HG02970 (cell line): ENCODE measurements around the gene ARHGAP32.

ENCODE experiments used
- ATAC-seq: cut with Tn5 transposase; IDR thresholded peaks from one replicate; pipeline ENCODE4 v1.9.1; 2021; ENCODE audit warnings: mild to moderate bottlenecking, moderate library complexity, moderate number of reproducible peaks; ENCODE audit not compliant: unreplicated experiment, low FRiP score

The ARHGAP32 gene

DNA sequence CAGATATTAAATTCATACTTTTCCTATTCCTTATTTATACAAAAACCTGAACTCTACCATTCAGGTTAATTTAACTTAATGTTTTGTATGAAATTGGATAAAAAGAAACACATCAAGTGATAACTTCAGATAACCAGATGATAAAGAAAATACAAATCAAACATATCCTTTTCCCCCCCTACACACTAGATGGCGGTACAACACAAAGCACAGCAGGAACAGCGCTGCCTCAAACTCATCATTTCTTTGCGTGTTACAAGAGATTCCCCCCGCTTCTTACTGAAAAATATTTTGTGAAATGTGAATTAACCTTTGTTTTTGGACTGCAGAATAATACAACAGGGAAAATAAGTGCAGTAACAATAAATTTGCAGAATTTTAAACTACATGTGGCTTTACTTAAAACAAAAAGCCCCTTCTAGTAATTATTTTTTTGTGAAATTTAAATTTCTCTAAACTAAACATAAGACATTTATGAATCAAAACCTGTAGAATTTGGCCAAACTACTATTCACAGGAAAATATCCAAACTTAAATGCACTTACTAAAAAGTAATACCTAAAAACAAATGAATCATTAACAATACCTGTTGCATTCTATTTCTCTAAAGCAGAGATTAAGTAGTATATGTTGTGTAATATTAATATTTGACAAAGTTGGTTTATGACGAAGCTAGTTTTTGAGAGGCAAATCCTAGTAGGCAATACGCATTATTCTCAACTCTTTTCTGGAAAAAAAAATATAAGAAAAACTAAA is 74.4 kb downstream of the ARHGAP32 start:
- ATAC-seq: no peak

DNA sequence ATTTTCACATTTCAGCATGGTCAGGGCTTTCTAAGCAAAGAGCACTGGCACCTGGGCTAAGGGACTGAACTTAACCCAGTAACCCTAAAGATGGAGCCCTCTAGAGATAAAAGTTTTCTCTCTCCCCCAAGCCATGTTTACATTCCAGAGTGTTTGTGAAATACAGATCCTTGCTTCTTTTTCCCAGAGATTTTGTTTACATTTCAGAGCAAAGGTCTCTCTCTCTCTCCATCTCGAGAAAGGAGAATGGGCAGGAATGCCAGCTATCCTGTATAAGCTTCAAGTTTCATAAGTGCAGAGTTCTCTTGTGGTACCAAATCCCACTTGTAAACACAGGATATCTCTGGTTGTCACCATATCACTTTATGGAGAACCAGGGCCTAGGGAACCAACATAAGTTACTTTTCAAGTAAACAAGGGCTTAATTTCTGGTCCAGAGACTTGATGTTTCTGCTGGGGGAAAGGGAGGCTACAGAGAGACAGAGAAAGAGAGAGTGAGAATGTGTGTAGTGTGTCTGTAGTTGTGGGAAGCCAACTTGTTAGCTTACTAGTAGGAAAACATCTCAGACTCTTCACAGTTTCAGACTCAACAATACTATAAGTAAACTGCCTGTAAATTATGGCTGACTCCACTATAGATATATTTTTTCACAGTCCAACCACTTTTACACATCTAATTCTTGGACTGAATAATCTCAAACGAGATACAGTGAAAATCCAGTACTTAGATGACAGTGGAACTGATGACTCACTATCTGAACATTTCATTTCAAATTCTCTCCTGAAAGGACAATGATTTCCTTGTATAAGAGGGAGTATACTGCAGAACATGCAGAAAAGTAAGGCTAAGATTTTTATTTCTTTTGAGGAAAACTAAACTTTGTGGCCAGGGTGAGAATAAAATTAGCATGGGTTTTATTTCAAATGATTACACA is 76.2 kb downstream of the ARHGAP32 start:
- no peak for ATAC-seq

DNA sequence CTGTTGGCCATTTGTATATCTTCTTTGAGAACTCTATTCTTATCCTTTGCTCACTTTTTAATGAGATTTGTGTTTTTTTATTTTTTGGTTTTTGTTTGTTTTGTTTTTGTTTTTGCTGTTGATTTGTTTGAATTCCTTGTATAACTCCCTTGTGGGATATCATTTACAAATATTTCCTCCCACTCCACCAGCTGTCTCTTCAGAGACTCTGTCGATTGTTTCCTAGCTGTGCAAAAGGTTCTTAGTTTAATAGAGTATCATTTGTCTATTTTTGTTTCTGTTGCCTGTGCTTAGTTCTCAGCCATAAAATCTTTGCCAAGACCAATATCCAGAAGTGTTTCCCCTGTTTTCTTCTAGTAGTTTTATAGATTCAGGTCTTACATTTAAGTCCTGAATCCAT is 82.4 kb downstream of the ARHGAP32 start:
- no peak for ATAC-seq

DNA sequence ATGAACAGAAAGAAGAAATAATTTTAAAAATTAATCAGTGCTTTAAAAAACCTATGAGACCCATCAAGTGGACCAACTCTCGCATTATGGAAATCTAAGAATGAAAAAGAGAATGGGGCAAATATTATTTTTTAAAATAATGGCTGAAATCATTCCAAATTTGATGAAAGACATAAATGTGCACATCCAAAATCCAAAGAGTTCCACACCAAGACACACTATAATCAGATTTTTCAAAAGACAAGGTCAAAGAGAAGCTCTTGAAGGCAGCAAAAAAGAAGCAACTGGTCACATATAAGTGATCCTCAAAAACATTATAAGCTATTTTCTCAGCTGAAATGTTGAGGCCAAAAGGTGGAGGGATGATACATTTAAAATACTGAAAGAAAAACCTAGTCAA is 85.3 kb downstream of the ARHGAP32 start:
- no peak for ATAC-seq

DNA sequence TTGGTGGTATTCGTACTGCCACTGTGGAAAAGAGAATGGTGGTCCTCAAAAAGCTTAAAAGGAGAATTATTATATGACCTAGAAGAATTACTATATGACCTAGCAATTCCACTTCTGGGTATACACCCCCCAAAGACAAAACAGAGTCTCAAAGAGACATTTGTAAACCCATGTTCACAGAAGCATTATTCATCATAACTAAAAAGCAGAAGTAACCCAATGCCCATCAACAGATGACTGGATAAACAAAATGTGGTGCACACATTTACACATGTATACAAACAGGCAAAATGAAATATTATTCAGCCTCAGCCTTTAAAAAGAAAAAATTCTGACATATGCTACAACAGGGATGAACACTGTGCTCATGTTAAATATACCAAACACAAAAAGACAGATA is 89.4 kb downstream of the ARHGAP32 start:
- ATAC-seq: no peak

DNA sequence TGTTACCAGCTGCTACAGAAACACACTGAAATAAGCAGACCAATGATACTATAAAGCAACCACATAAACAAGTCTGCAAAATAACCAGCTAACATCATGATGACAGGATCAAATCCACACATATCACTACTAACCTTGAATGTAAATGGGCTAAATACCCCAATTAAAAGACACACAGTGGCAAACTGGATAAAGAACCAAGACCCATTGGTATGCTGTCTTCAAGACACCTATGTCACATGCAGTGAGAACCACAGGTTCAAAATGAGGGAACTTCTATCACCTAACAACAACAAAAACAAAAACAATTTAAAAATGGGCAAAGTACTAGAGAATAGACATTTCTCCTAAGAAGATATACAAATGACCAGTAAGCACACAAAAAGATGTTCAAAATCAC is 89.9 kb downstream of the ARHGAP32 start:
- no peak for ATAC-seq

DNA sequence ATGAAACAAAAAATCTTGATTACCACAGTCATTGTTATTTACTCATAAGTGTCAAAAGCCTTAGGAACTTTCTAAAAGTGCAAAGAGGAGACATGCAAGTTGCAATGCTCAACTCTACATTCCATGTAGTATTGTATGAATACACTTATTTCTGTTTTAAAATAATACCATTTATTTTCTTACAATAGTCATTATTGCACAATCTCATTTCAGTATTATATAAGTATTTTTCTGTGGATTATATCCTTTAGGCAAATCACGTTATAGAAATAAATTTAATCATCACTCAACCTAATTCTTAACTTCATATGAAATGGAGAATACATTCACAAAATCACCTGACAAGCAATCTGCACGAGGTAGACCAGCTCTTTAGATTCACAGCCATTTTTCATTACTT is 98.8 kb downstream of the ARHGAP32 start:
- no peak for ATAC-seq

DNA sequence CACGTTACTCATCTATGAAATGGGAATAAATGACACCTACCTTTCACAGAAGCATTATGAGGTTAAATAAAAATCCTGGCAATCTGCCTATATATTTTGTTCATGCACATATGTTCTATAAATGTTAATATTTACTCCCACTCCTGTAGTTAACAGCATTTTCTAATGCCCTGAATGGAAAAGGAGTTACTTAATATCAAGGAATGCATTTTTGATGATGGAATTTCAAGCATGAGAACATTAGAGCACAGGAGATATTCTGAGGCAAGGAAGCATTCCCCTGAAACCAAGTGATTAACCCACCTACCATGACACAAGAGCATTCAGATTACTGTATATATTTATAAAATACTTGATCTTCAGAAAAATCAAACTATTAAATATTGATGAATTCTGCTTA is 102.1 kb downstream of the ARHGAP32 start:
- no peak for ATAC-seq

DNA sequence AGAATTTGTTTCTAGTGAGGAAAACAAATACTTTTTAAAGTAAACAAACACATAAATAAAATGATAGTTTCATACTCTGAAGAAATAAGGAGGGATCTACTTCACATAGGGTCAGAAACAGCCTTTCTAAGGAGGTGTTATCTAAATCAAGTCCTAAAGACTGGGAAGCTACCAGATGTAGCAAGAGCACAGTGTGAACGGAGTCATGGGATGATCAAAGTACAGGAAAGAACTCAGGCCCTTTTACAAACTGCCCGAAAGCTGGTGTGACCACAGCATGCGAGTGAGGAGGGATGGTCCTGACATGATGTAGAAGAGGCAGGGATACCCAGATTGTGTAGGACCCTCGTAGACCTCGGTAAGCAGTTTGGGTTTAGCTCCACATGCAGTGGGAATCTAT is 102.8 kb downstream of the ARHGAP32 start:
- no peak for ATAC-seq

DNA sequence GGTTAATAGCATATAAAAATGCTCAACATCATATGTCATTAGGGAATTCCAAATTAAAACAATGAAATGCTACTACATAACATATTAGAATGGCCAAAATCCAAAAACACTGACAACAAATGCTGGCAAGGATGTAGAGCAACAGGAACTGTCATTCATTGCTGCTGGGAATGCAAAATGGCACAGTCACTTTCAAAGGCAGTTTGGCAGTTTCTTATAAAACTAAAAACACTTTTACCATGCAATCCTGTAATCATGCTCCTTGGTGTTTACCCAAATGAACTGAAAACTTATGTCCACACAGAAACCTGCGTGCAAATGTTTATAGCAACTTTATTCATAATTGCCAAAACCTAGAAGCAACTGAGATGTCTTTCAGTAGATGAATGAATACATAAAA is 105.1 kb downstream of the ARHGAP32 start:
- ATAC-seq: no peak

DNA sequence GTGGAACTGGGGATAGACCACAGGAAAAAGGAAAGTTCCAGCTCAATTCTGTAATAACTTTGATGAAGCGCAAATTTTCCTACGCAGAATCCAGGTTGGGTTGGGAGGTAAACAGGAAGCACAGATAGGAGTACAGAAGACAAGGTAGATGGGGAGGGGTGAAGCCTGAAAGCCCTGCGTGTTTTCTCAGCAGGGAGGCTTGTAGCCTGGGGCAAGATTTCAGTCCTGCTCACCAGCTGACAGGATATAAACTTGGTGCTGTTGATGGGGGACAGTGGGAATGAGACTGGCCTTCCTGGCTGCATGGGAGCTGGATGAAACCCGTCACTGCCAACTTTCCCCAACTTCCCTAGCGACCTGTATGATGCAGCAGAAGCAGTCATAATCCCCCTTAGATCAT is 114.9 kb downstream of the ARHGAP32 start:
- no peak for ATAC-seq

DNA sequence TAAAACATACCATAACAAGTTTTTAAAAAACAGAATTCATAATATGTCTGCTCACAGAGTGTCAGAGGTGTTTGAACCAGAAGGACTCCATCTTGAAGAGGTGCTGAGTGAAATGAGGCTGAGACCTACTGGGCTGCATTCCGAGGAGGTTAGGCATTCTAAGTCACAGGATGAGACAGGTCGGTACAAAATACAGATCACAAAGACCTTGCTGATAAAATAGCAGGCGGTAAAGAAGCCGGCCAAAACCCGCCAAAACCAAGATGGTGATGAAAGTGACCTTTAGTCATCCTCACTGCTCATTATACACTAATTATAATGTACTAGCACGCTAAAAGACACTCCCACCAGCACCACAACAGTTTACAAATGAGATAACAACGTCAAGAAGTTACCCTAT is 116.4 kb downstream of the ARHGAP32 start:
- ATAC-seq: no peak

DNA sequence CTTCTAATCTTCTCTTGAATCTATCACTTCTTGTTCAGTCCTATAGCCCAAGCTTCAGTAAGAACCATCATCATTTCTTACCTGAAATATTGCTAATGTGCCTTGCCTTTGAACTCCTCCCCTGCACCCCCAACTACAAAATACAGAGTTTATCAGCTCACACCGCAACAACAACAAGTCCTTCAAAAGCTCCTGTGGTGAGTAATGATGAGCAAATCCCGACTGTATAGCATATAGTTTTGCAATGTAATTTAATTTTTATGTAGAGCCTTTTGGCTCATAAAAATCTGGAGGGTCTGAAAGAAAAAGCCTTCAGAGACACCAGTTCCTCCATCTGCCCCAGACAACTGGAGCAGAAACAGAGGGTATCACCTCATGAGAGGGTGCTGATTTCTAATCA is 124.7 kb downstream of the ARHGAP32 start:
- no peak for ATAC-seq

DNA sequence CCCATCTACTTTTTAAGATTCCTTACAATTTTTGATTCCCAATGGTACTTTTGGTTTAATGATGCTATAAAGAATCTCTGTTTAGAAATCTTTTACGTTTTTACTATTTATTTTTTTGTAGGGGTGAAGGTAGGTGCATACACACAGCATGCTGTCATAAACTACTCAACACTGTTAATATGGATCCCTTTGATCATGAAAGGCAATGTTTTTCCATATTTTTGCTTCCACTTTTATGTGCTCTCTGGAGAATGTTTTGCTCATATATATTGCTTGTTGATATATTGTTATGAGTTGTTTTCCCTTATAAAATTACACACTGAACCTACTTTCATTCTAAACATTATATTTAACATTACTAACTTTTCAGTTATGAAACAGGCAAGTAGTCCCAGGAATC is 125.9 kb downstream of the ARHGAP32 start:
- no peak for ATAC-seq

DNA sequence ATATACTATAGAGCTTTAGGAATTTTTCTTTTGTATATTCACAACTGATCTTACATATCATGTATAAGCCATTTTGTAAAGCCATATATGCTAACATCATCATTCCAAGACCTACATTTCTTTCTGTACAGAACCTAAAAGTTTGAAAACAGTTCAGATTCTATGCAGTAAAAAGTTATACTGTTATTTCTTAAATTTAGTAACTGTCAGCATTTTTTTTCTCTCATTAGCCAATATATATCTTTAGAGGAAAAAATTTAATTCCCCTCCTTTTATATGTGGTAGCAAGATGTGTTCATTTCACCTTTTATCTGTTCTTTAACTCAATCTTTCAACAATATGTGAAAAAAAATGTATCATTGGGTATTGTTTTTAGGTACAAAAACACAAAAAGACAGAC is 129.0 kb downstream of the ARHGAP32 start:
- no peak for ATAC-seq

DNA sequence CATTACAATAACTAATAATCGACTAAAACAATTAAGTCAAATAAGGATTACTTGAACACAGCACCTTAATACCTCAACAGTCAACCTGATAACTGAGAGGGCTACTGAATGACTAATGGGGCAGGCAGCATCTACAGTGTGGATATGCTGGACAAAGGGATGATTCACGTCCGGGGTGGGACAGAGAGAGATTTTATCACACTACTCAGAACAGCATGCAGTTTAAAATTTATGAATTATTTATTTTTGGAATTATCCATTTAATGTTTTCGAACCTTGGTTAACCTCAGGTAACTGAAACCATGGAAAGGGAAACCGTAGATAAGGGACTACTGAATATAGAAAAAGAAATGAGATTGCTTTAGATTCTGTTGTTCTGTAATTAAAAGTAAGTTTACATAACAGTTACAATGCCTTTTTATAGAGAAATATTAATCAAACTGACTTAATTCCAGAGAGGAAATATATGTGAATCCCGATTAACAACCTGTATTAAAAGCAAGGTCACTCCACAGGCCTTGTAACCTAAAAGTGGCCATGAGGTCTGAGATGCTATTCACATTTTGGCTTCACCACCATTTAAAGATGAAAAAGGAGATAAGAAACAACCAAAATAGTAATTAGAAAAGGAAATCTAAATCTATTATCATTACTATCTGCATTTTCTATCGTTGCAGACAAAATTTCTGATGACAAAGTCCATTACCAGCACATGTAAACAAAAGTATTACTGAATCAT is 130.5 kb downstream of the ARHGAP32 start:
- ATAC-seq: no peak

DNA sequence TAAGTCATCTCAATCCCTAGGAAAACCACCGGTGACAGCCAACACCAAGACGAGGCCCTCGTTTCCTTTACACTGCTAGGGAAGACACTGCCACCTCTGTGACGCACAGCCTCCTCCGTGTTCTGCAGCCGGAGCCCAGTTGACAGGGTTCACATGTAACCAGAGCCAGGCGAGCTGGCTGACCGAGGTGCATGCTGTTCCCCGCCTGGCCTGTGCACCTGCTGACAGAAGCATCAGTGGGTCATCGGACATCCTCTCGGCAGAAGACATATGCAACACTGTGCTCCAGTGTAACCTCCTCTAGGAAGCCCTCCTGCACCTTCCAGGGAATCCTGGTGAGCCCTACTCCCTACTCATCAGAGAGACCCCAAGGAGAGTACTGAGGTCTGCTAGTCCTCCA is 135.2 kb downstream of the ARHGAP32 start:
- ATAC-seq: no peak

DNA sequence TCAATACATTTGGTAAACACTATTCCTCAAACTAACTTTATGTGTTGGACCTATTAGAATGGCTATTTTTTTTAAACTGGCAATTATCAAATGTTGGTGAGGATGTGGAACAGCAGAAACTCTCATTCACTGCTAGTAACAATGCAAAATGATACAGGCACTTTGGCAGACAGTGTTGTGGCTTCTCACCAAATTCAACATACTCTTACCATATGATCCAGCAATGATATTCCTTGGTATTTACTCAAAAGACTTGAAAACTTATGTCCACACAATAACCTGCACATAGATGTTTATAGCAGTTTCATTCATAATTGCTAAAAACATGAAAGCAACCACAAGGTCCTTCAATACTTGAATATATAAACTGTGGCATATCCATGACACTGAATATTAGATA is 136.9 kb downstream of the ARHGAP32 start:
- ATAC-seq: no peak

DNA sequence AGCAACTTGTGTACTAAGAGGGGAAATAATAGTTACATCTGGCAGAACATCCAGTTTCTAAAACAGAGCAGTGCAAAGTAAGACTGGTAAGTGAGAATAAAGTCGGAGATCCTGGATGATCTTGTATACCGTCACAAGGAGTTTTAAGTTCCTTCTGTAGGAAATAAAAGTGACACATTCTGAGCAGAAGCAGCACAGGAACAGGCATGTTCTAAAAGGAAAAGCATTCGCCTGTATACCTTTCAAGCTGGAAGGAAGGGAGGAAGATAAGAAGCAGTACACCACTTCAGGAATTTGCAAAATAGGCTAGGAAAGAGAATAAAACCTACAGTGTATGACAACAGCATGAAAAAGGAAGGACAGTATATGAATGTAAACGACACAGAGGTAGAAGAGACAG is 143.2 kb downstream of the ARHGAP32 start:
- no peak for ATAC-seq

DNA sequence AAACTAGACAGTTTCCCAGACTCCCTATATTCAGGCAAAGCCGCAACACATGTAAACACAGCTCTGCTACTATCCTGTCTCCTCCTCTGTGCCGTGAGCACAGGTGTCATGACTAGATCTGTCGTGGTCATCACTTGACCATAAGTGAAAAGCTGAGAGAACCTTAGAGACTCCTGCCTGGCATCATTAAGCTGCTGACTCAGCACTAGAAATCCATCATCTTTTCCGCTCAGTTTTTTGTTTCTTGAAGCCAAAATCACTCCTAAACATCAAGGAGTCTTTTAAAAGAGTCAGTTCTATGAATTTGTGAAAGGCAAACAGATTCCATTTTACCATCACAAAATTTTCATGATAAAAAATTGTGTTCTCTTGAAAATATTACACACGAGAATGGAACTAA is 147.0 kb downstream of the ARHGAP32 start:
- ATAC-seq: no peak

DNA sequence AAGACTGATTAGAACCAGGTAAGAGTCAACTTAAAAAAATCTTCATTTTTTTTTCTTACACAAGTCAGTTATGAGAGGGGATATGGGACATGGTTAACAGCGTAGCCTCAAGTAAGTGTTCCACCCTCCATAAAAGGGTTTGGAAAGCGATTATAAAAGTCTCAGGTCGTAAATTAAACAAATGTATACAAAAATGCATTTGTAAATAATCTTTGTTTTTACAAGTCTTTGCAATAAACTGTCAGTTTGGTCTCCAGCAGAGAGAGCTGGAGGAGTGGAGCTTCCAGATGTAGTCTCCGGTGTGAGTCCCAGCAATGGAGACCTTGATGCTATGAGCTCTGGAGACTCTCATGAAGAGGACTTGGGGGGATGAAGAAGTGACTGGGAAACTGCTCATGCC is 149.6 kb downstream of the ARHGAP32 start:
- ATAC-seq: no peak
